ENCODE data around the gene GALNT9.

GRCh38 chr12:132202929-132203721, 126.3 kb downstream of the GALNT9 start:
- TF ChIP-seq, protein P1, sequence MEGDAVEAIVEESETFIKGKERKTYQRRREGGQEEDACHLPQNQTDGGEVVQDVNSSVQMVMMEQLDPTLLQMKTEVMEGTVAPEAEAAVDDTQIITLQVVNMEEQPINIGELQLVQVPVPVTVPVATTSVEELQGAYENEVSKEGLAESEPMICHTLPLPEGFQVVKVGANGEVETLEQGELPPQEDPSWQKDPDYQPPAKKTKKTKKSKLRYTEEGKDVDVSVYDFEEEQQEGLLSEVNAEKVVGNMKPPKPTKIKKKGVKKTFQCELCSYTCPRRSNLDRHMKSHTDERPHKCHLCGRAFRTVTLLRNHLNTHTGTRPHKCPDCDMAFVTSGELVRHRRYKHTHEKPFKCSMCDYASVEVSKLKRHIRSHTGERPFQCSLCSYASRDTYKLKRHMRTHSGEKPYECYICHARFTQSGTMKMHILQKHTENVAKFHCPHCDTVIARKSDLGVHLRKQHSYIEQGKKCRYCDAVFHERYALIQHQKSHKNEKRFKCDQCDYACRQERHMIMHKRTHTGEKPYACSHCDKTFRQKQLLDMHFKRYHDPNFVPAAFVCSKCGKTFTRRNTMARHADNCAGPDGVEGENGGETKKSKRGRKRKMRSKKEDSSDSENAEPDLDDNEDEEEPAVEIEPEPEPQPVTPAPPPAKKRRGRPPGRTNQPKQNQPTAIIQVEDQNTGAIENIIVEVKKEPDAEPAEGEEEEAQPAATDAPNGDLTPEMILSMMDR (IDR thresholded peaks at IDR 0.05) = no peak
- TF ChIP-seq POLR2A (IDR thresholded peaks at IDR 0.05) = no peak

Data from prostate gland (tissue), 2 donors.